WI38 (cell line): ENCODE data around the gene AIFM2.
"Not testable (repeated sequence)": the region's sequence is repeated elsewhere in the genome, so short reads cannot be mapped to it uniquely, and the experiment has no call there.

Experiments used
- H3K4me3 ChIP-seq: 2 replicates; pipeline ENCODE4 v1.5.1; 2011; ENCODE audit warnings: low read depth, mild to moderate bottlenecking, control low read depth, low read length
- TF ChIP-seq, protein P1 (sequence below): IDR thresholded peaks from 2 replicates; pipeline ENCODE4 v1.5.1; 2012; ENCODE audit warnings: low read depth, mild to moderate bottlenecking, control low read depth, low read length

The AIFM2 gene

DNA sequence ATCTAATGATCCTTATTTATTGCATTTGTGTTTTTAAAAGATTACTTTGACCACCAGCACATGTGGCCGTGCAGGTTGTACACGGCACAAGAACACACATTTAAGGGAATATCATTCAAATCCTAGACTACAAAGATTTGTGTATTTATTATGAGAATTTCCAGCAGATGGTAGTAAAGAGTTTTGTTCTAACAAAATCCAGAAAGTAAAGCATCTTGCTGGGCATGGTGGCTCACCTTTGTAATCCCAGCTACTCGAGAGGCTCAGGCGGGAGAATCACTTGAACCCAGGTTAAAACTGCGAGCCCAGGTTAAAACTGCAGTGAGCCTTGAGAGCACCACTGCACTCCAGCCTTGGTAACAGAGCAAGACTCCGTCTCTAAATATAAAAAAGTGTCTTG lies 48.4 kb downstream of the AIFM2 start:
- TF ChIP-seq, protein P1, sequence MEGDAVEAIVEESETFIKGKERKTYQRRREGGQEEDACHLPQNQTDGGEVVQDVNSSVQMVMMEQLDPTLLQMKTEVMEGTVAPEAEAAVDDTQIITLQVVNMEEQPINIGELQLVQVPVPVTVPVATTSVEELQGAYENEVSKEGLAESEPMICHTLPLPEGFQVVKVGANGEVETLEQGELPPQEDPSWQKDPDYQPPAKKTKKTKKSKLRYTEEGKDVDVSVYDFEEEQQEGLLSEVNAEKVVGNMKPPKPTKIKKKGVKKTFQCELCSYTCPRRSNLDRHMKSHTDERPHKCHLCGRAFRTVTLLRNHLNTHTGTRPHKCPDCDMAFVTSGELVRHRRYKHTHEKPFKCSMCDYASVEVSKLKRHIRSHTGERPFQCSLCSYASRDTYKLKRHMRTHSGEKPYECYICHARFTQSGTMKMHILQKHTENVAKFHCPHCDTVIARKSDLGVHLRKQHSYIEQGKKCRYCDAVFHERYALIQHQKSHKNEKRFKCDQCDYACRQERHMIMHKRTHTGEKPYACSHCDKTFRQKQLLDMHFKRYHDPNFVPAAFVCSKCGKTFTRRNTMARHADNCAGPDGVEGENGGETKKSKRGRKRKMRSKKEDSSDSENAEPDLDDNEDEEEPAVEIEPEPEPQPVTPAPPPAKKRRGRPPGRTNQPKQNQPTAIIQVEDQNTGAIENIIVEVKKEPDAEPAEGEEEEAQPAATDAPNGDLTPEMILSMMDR: no peak
- H3K4me3 ChIP-seq: no peak overlapping the region

DNA sequence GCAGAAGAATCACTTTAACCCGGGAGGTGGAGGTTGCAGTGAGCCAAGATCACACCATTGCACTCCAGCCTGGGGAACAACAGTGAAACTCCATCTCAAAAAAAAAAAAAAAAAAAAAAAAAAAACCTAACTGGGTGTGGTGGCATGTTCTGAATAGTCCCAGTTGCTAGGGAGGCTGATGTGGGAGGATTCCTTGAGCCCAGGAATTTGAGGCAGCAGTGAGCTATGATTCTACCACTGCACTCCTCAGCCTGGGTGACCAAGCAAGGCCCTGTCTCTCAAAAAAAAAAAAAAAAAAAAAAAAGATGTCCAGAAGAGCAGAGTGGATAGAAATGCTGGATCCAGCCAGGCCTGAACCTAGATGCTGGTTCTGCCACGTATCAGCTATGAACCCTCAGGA lies 51.8 kb downstream of the AIFM2 start:
- H3K4me3 ChIP-seq: not testable (repeated sequence)

DNA sequence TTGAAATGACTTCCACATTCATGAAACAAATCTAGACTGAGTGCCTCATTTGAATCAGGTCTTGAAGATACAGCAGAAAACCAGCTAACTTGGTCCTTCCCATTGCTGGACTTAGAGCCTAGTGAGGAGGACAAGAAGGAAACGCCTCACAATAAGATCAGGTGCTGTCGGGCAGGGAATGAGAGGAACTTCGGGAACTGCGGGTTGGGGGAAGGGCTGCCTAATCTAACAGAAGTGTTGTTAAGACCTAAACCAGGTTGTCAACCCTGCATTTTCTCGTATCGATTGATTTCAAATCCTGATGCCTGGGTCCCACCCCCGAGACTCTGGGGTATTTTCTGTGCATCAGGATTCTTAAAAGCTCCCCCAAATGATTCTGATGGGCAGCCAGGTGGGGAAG lies 53.7 kb downstream of the AIFM2 start:
- H3K4me3 ChIP-seq: no peak overlapping the region

DNA sequence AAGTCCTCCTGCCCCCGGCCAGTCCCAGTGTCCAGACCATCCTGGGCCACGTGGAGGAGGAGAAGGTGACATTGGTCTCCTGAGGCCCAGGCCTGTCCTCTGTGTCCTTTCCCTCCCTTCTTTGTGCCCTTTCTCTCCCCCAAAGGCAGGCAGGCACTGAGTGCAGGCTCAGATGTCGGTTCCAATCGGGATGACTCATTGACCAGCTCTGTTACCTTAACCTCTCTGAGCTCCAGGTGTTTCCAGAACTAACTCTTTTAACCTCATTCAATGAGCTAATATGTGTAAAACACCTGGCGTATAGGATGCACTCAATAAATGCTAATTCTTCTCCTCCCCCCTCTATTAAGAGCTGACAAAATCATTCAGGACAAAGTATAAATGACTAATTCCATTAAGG lies 54.3 kb downstream of the AIFM2 start:
- H3K4me3 ChIP-seq: no peak overlapping the region

More for the DNA sequence above, 53.7 kb downstream of the AIFM2 start:
- TF ChIP-seq, protein P1: no peak

DNA sequence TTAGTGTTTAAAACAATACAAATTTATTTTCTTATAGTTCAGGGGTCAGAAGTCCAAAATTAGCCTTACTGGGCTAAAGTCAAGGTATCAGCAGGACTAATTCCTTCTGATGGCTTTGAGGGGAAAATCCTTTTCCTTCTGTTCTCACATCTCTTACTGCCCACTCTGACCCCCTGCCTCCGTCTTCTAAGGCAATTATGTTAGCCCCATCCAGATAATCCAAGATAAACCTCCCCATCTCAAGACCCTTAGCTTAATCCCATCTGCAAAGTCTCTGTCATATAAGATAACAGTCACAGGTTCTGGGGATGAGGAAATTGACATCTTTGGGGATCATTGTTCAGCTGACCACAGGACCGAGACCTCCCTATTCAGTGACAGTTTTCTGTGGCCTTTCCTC lies 57.7 kb downstream of the AIFM2 start:
- TF ChIP-seq, protein P1: no peak
- H3K4me3 ChIP-seq: no peak overlapping the region

More for the DNA sequence above, 54.3 kb downstream of the AIFM2 start:
- TF ChIP-seq, protein P1: no peak

DNA sequence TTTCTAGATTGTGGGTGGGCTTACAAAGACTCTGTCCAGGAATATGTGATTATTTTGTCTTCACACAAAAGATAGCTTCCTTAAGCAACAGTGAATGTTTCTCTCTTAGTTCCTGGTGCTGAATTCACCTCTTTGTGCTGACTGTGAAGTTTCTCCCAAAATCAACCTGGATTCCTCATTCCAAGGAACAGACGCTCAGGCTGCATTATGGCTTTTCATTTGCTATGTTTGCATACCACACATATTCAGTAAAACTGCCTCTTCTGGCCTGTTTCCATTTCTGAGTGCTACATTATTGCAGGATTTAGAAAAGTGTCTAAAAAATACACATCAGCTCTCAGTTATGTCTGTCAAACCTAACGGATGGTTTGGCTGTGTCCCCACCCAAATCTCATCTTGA lies 58.5 kb downstream of the AIFM2 start:
- H3K4me3 ChIP-seq: no peak overlapping the region
- TF ChIP-seq, protein P1: no peak

DNA sequence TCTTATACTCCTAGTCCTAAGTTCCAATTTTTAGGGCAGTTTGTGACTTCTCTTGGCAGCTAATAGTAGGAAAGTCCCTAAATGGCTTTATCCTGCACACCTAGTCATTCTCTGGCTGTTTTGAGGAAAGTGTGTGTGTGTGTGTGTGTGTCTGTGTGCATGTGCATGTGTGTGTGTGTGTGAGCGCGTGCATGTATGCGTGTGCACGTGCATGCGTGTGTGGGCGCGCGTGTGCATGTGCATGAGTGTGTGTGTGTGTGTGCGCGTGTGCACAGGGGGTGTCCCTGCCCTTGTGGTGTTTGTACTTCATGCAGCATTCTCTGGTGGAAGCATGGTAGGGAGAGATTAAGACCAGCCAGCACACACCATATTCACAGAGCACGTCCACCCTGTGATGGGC lies 61.8 kb downstream of the AIFM2 start:
- TF ChIP-seq, protein P1: no peak

DNA sequence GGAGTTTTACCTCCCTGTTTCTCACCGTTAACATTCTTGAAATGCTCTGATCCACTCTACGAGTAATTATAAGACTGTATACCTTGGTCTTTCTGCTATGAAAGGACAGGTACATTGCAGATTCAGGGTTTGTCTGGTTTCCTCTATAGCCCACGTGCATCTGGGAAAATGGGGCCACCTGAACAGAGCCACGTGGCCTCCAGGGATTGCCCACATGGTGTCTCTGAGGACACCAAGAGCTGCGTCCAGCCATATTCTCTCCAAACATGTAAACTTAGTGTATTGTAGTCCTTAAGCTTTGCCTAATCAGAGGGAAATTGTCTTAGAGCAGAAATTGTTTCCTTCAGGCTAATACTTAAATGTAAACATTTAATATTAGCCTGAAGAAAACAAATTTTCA lies 63.3 kb downstream of the AIFM2 start:
- H3K4me3 ChIP-seq: no peak overlapping the region
- TF ChIP-seq, protein P1: no peak

More for the DNA sequence above, 61.8 kb downstream of the AIFM2 start:
- no peak overlapping the region for H3K4me3 ChIP-seq
